SU-DHL-6 (cell line): ENCODE results near the gene CYP2E1.

Experiments
- EZH2phosphoT487 ChIP-seq: fragments of 200-600 bp; sonication (generic), shearing (Covaris generic); conservative IDR thresholded peaks from 2 replicates; pipeline ENCODE4 v1.6.1; 2018; ENCODE audit warnings: mild to moderate bottlenecking, antibody characterized with exemption, low read length, moderate library complexity, mixed read lengths
- TF ChIP-seq, protein P1 (sequence below): fragments of 200-600 bp; sonication (generic); IDR thresholded peaks from one replicate; pipeline ENCODE4 v1.5.1; 2017; ENCODE audit warnings: antibody characterized with exemption, mild to moderate bottlenecking, low read length, moderate library complexity; ENCODE audit not compliant: insufficient read depth, poor library complexity, severe bottlenecking

DNA sequence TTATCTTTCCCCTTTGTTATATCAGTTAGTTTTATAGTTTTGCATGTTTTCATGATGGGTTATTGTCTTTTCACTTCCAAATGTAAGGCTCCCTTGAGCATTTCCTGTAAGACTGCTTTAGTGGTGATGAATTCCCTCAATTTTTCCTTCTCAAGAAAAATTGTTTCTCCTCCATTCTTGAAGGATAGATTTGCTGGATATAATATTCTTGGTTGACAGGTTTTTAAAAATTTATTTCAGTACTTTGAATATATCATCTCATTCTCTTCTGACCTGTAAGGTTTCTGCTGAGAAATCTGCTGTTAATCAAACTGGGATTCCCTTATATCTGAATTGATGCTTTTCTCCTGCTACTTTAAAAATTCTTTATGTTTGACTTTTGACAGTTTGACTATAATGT, 40.1 kb upstream of the CYP2E1 start:
- TF ChIP-seq, protein P1, sequence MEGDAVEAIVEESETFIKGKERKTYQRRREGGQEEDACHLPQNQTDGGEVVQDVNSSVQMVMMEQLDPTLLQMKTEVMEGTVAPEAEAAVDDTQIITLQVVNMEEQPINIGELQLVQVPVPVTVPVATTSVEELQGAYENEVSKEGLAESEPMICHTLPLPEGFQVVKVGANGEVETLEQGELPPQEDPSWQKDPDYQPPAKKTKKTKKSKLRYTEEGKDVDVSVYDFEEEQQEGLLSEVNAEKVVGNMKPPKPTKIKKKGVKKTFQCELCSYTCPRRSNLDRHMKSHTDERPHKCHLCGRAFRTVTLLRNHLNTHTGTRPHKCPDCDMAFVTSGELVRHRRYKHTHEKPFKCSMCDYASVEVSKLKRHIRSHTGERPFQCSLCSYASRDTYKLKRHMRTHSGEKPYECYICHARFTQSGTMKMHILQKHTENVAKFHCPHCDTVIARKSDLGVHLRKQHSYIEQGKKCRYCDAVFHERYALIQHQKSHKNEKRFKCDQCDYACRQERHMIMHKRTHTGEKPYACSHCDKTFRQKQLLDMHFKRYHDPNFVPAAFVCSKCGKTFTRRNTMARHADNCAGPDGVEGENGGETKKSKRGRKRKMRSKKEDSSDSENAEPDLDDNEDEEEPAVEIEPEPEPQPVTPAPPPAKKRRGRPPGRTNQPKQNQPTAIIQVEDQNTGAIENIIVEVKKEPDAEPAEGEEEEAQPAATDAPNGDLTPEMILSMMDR, result no peak
- no peak for TF ChIP-seq EZH2phosphoT487
